GM12873 (cell line): Measurements from ENCODE around the gene CD2BP2.

ENCODE experiments used
- TF ChIP-seq, protein P1 (sequence below): IDR thresholded peaks from 2 replicates; pipeline ENCODE4 v1.5.1; 2012; ENCODE audit warnings: low read depth, mild to moderate bottlenecking, moderate library complexity, low read length, control low read depth; ENCODE audit not compliant: insufficient read depth; ENCODE audit errors: missing control alignments

CD2BP2 gene

DNA sequence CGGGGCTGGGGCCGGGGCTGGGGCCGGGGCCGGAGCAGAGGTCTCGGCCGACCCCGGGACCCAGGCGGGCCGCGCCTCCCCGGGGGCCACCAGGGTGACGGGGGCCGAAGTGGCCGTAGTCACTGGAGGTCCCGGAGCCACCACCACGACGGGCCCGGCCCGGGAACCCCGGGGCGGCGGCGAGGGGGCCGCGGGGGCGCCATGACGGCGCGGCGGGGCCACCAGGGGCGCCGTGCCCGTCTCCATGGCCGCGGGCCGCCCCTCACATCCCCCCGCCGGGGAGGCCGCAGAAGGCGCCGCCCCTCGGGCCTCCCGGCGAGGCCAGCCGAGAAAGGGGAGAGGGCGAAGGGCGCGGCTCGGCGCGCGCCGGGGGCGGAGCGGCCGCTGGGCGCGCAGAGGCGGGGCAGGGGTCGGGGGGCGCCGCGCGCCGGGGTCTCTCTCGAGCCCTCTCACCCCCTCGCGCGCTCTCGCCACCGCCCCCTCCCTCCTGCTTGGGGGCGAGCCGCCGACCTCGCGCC is 14.9 kb upstream of the CD2BP2 start:
- TF ChIP-seq, protein P1, sequence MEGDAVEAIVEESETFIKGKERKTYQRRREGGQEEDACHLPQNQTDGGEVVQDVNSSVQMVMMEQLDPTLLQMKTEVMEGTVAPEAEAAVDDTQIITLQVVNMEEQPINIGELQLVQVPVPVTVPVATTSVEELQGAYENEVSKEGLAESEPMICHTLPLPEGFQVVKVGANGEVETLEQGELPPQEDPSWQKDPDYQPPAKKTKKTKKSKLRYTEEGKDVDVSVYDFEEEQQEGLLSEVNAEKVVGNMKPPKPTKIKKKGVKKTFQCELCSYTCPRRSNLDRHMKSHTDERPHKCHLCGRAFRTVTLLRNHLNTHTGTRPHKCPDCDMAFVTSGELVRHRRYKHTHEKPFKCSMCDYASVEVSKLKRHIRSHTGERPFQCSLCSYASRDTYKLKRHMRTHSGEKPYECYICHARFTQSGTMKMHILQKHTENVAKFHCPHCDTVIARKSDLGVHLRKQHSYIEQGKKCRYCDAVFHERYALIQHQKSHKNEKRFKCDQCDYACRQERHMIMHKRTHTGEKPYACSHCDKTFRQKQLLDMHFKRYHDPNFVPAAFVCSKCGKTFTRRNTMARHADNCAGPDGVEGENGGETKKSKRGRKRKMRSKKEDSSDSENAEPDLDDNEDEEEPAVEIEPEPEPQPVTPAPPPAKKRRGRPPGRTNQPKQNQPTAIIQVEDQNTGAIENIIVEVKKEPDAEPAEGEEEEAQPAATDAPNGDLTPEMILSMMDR: peak; percentile 9

DNA sequence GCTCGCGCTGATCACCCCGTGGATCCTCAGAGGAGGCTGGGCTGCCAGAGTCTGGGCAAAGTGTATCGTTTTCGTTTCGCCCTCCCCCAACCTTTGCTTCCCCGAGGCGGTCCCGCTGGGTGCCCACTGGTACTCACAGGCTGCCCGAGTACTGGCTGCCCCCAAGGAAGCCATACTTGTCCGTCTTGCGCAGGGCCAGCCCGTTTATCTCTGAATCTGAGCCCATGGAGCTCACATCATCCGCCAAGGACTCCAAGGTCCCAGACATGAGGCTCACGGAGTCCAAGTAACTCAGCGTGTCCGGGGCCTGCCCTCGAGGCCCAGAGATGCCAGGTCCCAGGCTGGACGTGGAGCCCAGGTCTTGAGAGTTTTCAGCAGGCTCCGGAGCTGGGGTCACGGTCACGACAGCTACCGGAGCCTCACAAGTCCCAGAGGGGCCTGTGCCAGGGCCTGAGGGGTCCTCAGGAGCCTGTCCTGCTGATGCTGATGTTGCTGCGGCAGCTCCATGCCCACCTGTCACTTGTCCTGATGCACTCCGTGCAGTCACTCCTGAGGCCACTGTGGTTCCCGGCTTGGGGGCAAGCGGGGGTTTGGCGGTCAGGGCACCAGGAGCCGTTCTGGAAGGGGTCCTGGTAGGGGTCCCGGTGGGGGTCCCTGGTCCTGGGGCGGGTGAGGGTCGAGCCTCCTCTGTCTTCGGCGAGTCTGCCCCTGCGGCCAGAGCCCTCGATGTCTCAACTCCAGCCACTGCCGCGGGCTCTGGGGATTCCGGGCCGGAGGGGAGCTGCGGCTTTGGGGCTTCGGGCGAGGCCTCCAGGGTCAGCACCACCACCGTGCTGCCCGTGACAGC is 14.2 kb upstream of the CD2BP2 start:
- TF ChIP-seq, protein P1: no peak

- TF ChIP-seq, protein P1: no peak
Observed at GRCh38 chr16:30368792-30369090, 13.6 kb upstream of the CD2BP2 start.

DNA sequence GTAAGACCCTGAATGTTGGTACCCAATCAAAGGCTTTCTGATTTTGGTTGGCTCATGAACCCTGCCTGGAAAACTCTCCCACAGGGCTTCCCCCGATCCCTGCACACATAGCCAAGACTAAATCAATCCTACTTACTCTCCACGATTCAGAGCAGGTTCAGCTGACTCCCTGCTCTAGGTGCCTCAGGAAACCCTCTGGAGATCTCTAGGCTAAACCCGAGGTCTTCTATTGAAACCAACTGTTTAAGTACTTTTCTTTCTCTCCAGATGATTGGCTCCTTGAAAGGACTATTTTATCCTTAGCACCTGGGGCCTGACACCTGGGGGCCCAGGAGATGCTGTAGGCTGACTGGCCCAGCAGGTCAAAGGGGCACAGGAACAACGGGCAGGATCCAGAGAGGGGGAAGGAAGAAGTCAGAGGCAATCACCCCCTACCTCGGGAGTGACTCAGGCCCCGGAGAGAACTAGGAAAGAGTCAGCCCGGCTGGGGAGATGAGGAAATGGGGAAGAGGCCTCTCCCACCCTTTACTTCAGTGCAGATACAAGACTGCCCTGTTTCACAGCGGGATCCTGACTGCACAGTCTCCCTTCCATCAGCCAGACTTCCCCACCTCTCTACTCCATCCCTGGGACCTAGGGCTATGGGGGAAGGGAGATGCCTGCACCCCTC is 13.1 kb upstream of the CD2BP2 start:
- TF ChIP-seq, protein P1: no peak

DNA sequence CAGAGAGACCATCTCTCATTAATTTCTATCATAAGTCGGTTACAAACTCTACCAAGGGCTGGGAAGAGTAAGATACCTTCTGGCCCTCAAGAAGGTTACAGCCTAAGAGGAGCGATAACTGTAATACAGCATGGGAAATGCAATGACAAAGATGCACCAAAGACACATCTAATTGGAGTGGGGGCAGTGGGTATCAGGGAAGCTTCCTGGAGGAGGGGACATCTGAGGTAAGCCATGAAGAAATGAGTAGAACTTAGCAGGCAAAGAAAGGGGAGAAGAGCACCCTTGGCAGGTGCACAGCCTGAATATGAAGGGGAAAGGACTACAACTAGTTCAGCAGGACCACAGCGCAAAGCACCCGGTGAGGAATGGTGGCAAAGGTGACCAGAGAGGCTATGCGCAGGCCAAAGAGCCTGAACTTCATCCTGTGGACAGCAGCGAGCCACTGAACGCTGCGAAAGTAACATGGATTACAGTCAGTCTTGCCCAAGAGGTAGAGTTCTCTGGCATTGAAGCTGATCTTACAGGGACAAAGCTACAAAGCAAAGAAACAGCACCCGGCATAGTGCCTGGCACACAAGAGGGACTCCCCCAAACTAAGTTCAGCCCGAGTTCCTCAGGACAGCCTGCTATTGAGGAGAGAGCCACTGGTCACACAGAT is 12.4 kb upstream of the CD2BP2 start:
- TF ChIP-seq, protein P1: no peak

DNA sequence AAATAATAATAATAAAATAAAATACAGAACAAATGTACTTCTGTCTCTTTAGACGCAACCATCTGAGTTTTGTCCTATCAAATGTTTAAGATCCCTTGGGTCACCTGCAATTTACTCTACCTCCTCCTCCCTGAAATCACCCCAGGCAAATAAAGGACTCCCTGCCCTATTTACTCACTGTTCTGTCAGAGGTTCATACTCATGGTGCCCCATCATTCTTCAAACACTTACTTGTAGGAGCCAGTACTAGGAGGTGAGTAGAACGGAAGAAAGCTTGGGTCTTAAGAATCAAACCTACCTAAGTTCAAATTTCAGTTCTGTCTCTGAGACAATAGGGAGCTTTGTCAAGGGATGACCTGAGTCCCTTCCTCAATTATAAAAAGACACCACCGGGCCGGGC is 11.4 kb upstream of the CD2BP2 start:
- TF ChIP-seq, protein P1: no peak

- TF ChIP-seq, protein P1: no peak
Observed at GRCh38 chr16:30365200-30365599, 10.1 kb upstream of the CD2BP2 start.
